UCSD-AML1 (cell line): ENCODE results near the gene NAV2.
A peak's percentile ranks its signal among the peaks of the same experiment; 100 is the strongest.
"Not testable (repeated sequence)": the region's sequence is repeated elsewhere in the genome, so short reads cannot be mapped to it uniquely, and the experiment has no call there.

Experiments
- DNase-seq: peaks from one replicate; lab custom pipeline; 2025; ENCODE audit not compliant: unreplicated experiment; lab: John Stamatoyannopoulos, UW

NAV2 gene

GRCh38 chr11:19882356-19882755, 169.7 kb downstream of the NAV2 start:
- no peak for DNase-seq

- no peak for DNase-seq
Measured at GRCh38 chr11:19886498-19886897, 173.9 kb downstream of the NAV2 start.

GRCh38 chr11:19887842-19888241, 175.2 kb downstream of the NAV2 start:
- DNase-seq: no peak

GRCh38 chr11:19889531-19889930, 176.9 kb downstream of the NAV2 start:
- no peak for DNase-seq

- DNase-seq: no peak
Measured at GRCh38 chr11:19890308-19890707, 177.7 kb downstream of the NAV2 start.

- DNase-seq: no peak
Measured at GRCh38 chr11:19891022-19891421, 178.4 kb downstream of the NAV2 start.

GRCh38 chr11:19892387-19892786, 179.8 kb downstream of the NAV2 start:
- no peak for DNase-seq

GRCh38 chr11:19892876-19893275, 180.2 kb downstream of the NAV2 start:
- no peak for DNase-seq

GRCh38 chr11:19894404-19894803, 181.8 kb downstream of the NAV2 start:
- DNase-seq: no peak

GRCh38 chr11:19895037-19895436, 182.4 kb downstream of the NAV2 start:
- not testable (repeated sequence) for DNase-seq

- no peak for DNase-seq
Measured at GRCh38 chr11:19895776-19896175, 183.1 kb downstream of the NAV2 start.

- peak; percentile 22 for DNase-seq
Measured at GRCh38 chr11:19903620-19904069, 191.0 kb downstream of the NAV2 start.

- DNase-seq: no peak
Measured at GRCh38 chr11:19905280-19905853, 192.7 kb downstream of the NAV2 start.

- no peak for DNase-seq
Measured at GRCh38 chr11:19906126-19906525, 193.5 kb downstream of the NAV2 start.

GRCh38 chr11:19907008-19907579, 194.5 kb downstream of the NAV2 start:
- no peak for DNase-seq

GRCh38 chr11:19907839-19908238, 195.2 kb downstream of the NAV2 start:
- no peak for DNase-seq

- DNase-seq: no peak
Measured at GRCh38 chr11:19910931-19911330, 198.3 kb downstream of the NAV2 start.

GRCh38 chr11:19912115-19912957, 199.7 kb downstream of the NAV2 start:
- DNase-seq: no peak

- no peak for DNase-seq
Measured at GRCh38 chr11:19912958-19913892, 200.6 kb downstream of the NAV2 start.

GRCh38 chr11:19913893-19914249, 201.2 kb downstream of the NAV2 start:
- DNase-seq: no peak

GRCh38 chr11:19915808-19916207, 203.2 kb downstream of the NAV2 start:
- DNase-seq: no peak
